GM19025 (cell line): Measurements from ENCODE around the gene TRAF3IP1.
"Not testable (repeated sequence)": the region's sequence is repeated elsewhere in the genome, so short reads cannot be mapped to it uniquely, and the experiment has no call there.

ENCODE experiments used
- ATAC-seq: cut with Tn5 transposase; IDR thresholded peaks from one replicate; pipeline ENCODE4 v1.9.1; 2021; ENCODE audit warnings: mild to moderate bottlenecking, low read depth, moderate library complexity; ENCODE audit not compliant: unreplicated experiment

Gene TRAF3IP1

DNA sequence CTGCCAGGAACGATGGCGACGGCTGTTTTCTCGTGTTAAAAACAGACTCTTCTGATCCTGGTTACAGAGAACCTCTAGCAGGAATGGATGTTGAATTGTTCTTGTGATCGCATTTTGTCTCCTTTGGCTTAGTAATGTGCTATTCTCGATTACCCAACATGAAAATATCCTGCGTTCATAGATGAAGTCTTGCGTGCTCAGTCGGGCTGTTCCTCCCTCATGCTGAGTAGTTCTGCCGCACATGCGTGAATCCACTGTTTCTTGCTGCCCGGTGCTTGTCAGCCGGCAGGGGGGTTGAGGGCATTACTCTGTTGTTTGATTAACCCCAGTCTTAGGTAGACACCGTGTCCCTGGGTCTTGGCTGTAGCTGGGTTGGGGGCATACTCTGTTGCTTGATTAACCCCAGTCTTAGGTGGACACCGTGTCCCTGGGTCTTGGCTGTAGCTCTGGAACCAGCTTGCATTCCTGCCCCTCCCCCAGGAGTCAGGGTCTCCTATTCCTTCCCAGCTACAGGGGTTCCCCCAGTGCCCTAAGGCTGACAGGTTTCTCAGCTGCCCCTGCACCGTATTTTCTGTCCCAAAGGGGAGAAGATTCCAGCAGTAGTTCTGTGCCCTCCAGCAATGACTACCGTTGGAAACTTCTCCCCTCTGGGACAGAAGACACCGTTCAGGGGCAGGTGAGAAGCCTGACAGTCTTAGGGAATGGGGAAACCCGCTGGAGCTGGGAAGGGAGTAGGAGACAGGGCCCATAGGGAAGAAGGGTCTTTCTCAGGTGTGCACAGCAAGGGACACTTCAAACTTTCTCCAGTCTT lies 84.3 kb downstream of the TRAF3IP1 start:
- no peak for ATAC-seq

GRCh38 chr2:238405217-238405555 lies 84.9 kb downstream of the TRAF3IP1 start:
- not testable (repeated sequence) for ATAC-seq

- no peak for ATAC-seq
These were observed 86.1 kb downstream of the TRAF3IP1 start for GRCh38 chr2:238406221-238406997.

GRCh38 chr2:238406998-238407285 lies 86.6 kb downstream of the TRAF3IP1 start:
- ATAC-seq = no peak

DNA sequence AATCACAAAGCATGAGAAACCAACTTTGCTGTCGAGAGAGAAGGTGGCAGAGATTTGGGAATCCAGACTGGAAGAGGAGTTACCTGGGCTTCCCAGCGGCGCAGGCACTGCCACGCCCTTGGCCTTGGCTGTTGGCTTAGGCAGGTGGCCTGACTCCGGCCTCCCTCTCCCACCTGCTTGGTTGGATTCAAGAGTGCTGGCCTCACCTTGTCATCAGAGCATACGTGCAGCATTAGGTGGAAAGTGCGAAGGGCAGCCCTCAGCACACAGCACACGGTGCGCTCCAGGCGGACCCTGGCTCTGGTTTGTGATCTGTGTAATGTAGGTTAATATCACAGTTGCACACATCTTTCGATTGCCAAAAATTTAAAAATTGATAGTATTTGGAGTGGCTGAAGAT lies 87.2 kb downstream of the TRAF3IP1 start:
- ATAC-seq = no peak

- no peak for ATAC-seq
These were observed 88.5 kb downstream of the TRAF3IP1 start for GRCh38 chr2:238408615-238409340.

GRCh38 chr2:238409341-238410199 lies 89.3 kb downstream of the TRAF3IP1 start:
- ATAC-seq = no peak

GRCh38 chr2:238412067-238412767 lies 91.9 kb downstream of the TRAF3IP1 start:
- ATAC-seq = no peak

DNA sequence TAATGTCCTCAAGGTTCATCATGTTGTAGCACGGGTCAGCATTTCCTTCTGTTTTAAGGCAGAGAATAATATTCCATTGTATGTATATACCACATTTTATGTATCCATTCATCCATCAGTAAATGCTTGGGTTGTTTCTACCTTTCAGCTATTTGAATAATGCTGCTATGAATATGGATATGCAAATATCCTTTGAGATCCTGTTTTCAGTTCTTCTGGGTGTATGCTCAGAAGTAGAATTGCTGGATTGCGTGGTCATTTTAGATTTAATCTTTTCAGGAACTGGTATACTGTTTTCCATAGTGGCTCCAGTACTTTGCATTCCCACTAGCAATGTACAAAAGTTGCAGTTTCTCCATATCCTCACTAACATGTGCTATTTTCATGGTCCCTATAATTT lies 93.0 kb downstream of the TRAF3IP1 start:
- no peak for ATAC-seq

DNA sequence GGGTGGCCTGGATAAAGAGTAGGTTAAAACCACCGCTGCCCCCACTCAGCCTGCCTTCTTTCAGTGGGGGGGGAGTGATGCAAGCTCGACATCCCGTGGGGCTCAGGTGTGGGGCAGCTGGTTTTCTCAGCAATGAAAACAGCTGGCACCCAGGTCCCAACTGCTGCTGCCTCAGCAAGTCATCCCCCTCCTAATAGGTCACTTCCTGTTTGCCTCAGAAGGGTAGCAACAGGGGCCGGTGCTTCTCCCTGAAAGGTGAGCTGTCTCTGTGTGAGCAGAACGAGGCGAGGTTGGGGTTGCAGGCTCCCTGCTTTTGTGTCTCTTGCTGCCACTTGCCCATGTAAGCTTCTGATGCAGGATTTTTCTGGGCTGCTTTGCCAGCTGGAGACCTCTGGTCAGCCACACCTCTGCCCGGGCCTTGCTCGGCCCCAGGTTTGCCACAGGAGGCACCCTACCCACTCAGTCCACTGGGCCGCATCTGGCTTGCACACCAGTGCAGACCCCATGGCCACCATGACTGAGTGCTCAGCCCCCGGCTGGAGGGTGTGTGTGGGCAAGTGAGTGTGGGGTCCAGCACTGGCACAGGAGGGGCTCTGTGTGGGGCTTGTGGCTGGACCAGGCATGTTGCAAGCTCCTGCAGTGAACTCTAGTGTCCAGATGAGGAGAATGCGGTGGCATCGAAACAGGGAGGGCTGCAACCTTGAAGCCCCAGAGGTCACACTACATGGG lies 94.9 kb downstream of the TRAF3IP1 start:
- no peak for ATAC-seq

- no peak for ATAC-seq
These were observed 95.6 kb downstream of the TRAF3IP1 start for GRCh38 chr2:238415893-238416292.

DNA sequence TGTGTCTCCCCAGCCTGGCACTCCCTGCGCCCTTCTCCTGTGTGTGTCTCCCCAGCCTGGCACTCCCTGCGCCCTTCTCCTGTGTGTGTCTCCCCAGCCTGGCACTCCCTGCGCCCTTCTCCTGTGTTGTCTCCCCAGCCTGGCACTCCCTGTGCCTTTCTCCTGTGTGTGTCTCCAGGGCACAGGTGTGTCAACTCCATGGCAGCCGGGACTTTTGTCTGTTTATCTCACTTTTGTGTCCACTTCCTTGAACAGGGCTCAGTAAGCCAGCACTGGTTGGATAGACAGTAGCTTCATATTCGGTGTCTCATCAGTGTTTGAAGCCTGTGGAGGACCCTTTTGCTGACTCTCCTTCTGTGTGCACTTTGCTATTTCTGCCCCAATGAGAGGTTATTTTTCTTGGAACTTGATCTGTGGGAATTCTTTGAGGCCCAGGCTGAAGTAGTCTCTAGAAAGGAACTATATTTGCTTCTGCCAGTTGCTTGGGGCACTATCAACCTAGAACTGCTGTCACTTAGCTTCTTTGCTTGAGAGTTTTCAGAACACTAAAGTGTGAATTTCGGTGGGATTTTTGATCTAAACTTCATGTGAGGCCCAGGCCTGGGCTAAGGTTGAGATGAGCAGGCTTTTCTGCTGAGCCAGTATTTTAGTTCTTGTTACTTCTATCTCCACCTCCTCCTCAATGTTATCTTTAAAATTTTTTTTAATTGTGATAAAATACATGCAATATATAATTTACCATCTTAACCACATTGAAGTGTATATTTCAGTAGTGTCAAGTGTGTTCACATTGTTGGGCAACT lies 98.1 kb downstream of the TRAF3IP1 start:
- ATAC-seq = no peak

DNA sequence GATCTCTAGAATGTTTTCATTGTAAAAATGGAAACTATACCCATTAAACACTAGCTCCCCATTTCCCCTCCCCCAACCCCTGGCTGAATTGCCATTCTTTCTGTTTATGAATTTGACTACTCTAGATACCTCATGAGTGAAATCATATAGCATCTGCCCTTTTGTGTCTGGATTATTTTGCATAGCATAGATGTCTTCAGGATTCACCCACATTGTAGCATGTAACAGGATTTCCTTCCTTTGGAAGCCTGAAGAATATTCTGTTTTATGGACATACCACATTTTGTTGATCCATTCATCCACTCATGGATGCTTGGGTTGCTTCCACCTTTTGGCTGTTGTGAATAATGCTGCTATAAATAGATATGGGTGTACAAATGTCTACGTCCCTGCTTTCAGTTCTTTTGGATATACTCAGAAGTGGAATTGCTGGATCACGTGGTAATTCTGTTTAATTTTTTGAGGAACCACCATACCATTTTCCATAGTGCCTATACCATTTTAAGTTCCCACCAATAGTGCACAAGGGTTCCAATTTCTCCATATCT lies 98.8 kb downstream of the TRAF3IP1 start:
- ATAC-seq = no peak

DNA sequence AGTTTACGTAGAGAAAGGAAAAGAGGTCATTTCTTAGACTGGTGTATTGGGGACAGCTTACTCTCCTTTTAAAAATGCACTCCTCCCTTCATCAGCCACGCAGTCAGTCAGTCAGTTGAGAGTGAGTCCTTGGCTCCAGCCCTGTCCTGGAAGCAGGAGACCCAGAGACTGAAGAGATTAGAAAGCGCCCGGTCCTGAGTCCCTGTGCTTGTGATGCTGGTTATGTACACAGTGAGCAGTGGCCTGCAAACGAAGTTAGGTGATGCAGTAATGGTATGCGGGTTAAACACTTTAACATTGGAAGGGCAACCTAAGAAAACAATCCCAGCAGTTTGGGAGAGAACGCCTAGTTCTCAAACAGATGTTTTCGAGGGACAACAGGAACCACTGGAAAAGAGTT lies 100.1 kb downstream of the TRAF3IP1 start:
- no peak for ATAC-seq

DNA sequence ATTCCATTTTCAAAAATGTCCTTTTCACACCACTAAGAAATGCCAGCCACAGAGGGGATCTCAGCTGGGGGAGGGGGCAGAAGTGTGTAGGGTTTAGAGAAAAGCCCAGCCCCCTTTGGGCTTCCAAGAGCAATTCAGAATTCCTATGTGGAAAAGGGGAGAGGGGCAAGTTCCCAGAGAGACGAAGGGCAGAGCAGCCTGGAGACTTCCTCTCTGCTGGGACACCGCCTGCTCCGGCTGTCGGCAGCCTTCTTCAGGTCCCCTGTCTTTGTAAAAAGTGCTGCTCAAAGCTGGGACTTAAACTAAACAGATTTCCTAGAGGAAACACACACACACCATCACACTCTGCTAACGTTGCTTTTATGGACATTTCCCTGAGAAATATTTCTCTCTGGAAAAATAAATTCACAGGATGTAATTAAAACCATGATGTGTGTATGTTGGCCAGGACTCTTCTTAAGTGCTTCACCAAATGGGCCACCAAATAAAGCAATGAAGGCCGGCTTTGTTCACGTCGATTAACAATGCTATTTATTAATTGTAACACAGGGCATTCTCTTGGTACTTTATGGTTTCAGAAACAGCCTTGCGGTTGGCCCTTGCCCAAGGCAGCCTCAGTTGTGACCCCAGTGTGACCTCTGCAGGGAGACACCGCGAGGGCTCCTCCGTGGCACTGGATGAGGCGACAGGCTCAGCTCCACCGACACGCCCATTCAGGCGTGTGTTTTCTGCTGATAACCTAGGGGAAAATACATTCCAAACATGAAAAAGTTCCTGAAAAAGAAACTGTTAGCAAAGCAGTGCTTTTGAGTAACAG lies 100.8 kb downstream of the TRAF3IP1 start:
- no peak for ATAC-seq

- no peak for ATAC-seq
These were observed 101.3 kb downstream of the TRAF3IP1 start for GRCh38 chr2:238421695-238422035.

DNA sequence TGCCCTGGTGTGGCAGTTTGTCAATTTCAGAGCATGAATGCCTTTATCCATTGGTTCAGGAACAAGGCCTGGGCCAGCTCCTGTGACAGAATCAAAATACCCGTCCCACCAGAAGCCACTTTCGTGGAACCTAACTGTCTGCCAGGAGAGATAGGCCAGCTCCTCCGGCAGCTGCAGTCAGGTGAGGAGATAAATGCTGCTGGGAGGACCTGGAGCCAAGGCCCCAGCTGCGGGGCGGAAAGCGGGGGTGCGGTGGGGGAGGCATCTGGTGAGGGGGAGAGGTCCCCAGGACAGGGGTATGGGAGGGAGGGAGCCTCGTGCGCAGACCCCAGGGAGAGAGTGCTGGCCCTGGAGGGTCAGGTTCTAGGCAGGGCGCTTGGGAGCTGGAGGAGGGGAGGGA lies 102.0 kb downstream of the TRAF3IP1 start:
- ATAC-seq = no peak

GRCh38 chr2:238422940-238423339 lies 102.6 kb downstream of the TRAF3IP1 start:
- no peak for ATAC-seq
